WTC11 (cell line): ENCODE results near the gene LRRC63. TPM values are rescaled to one million over a fixed set of nuclear protein-coding genes. Genes with fewer than 3 reads are reported as not detected.

Source experiments
- ATAC-seq: fragments of 200-7000 bp; cut with Tn5 transposase; 2 replicates; pipeline ENCODE4 v1.10.0; 2021; ENCODE audit warnings: mild to moderate bottlenecking, moderate library complexity
- CTCF ChIA-PET: fragments of 300-600 bp; sonication (Branson Sonifier 250); formaldehyde crosslinking; loops from one replicate; lab custom pipeline; 2021; ENCODE audit warnings: antibody characterized with exemption; lab: Charles Lee
- POLR2A ChIA-PET: fragments of 350-600 bp; sonication (Branson Sonifier 250); formaldehyde crosslinking; loops from one replicate; lab custom pipeline; 2021; ENCODE audit warnings: antibody characterized with exemption; lab: Charles Lee
- DNase-seq: peaks from one replicate; pipeline ENCODE4 v3.0.0; 2021; ENCODE audit warnings: low spot score
- H3K27ac Mint-ChIP-seq: 2 replicates; pipeline ENCODE4 v1.8.0; 2021; ENCODE audit warnings: mixed read lengths
- H3K27me3 Mint-ChIP-seq: 2 replicates; pipeline ENCODE4 v1.8.0; 2021; ENCODE audit warnings: low read depth, mild to moderate bottlenecking, moderate library complexity, mixed read lengths
- H3K36me3 Mint-ChIP-seq: 2 replicates; pipeline ENCODE4 v1.8.0; 2021; ENCODE audit warnings: mixed read lengths
- H3K4me1 Mint-ChIP-seq: 2 replicates; pipeline ENCODE4 v1.8.0; 2022; ENCODE audit warnings: mixed read lengths
- H3K4me3 Mint-ChIP-seq: 2 replicates; pipeline ENCODE4 v1.8.0; 2021; ENCODE audit warnings: mild to moderate bottlenecking, moderate library complexity, mixed read lengths
- H3K9me3 Mint-ChIP-seq: 2 replicates; pipeline ENCODE4 v1.8.0; 2021; ENCODE audit warnings: mixed read lengths
- CREB1 ChIP-seq: sonication (generic); formaldehyde crosslinking; IDR thresholded peaks from 2 replicates; pipeline ENCODE4 v1.8.0; 2023; ENCODE audit warnings: mild to moderate bottlenecking, missing genetic modification reagents
- CREM ChIP-seq: sonication (generic); formaldehyde crosslinking; IDR thresholded peaks from 2 replicates; pipeline ENCODE4 v1.8.1; 2022; ENCODE audit warnings: mild to moderate bottlenecking, missing genetic modification reagents, moderate library complexity
- ELF4 ChIP-seq: sonication (generic); formaldehyde crosslinking; IDR thresholded peaks from 2 replicates; pipeline ENCODE4 v1.8.1; 2022; ENCODE audit warnings: low read depth, mild to moderate bottlenecking, moderate library complexity, missing genetic modification reagents
- ETV6 ChIP-seq: sonication (generic); formaldehyde crosslinking; IDR thresholded peaks from 2 replicates; pipeline ENCODE4 v1.8.1; 2022; ENCODE audit warnings: mild to moderate bottlenecking, missing genetic modification reagents
- FOXK1 ChIP-seq: sonication (generic); formaldehyde crosslinking; IDR thresholded peaks from 2 replicates; pipeline ENCODE4 v1.8.0; 2022; ENCODE audit warnings: mild to moderate bottlenecking, moderate library complexity, missing genetic modification reagents
- FOXP1 ChIP-seq: sonication (generic); formaldehyde crosslinking; IDR thresholded peaks from 2 replicates; pipeline ENCODE4 v1.8.0; 2022; ENCODE audit warnings: missing genetic modification reagents, mild to moderate bottlenecking, moderate library complexity, borderline replicate concordance
- GABPB1 ChIP-seq: sonication (generic); formaldehyde crosslinking; IDR thresholded peaks from 2 replicates; pipeline ENCODE4 v1.8.1; 2023; ENCODE audit warnings: mild to moderate bottlenecking, missing genetic modification reagents
- GTF2I ChIP-seq: fragments of 250-450 bp; sonication (Bioruptor Pico); conservative IDR thresholded peaks from 2 replicates; pipeline ENCODE4 v1.4.0; 2021; ENCODE audit warnings: mild to moderate bottlenecking
- HMGA2 ChIP-seq: fragments of 250-450 bp; sonication (Bioruptor Pico); IDR thresholded peaks from 2 replicates; pipeline ENCODE4 v1.4.0; 2021; ENCODE audit warnings: mild to moderate bottlenecking, moderate library complexity
- JUN ChIP-seq: sonication (generic); formaldehyde crosslinking; IDR thresholded peaks from 2 replicates; pipeline ENCODE4 v1.8.0; 2023; ENCODE audit warnings: mild to moderate bottlenecking, missing genetic modification reagents
- NR1H2 ChIP-seq: sonication (generic); formaldehyde crosslinking; IDR thresholded peaks from 2 replicates; pipeline ENCODE4 v1.9.0; 2021; ENCODE audit warnings: mild to moderate bottlenecking, moderate library complexity, missing genetic modification reagents
- RELA ChIP-seq: sonication (generic); formaldehyde crosslinking; IDR thresholded peaks from 2 replicates; pipeline ENCODE4 v1.8.1; 2022; ENCODE audit warnings: missing genetic modification reagents, mild to moderate bottlenecking, borderline replicate concordance
- SMAD4 ChIP-seq: sonication (generic); formaldehyde crosslinking; IDR thresholded peaks from 2 replicates; pipeline ENCODE4 v1.8.0; 2022; ENCODE audit warnings: mild to moderate bottlenecking, missing genetic modification reagents
- TCF7 ChIP-seq: sonication (generic); formaldehyde crosslinking; IDR thresholded peaks from 2 replicates; pipeline ENCODE4 v1.8.0; 2022; ENCODE audit warnings: mild to moderate bottlenecking, low read depth, missing genetic modification reagents, moderate library complexity
- USF2 ChIP-seq: sonication (generic); formaldehyde crosslinking; IDR thresholded peaks from 2 replicates; pipeline ENCODE4 v1.8.1; 2023; ENCODE audit warnings: mild to moderate bottlenecking, missing genetic modification reagents, moderate library complexity
- ZNF138 ChIP-seq: sonication (generic); formaldehyde crosslinking; conservative IDR thresholded peaks from 2 replicates; pipeline ENCODE4 v1.8.1; 2022; ENCODE audit warnings: mild to moderate bottlenecking, moderate library complexity, missing genetic modification reagents
- ZNF219 ChIP-seq: sonication (generic); formaldehyde crosslinking; IDR thresholded peaks from 2 replicates; pipeline ENCODE4 v1.8.0; 2023; ENCODE audit warnings: missing genetic modification reagents, mild to moderate bottlenecking, borderline replicate concordance
- ZNF317 ChIP-seq: sonication (generic); formaldehyde crosslinking; IDR thresholded peaks from 2 replicates; pipeline ENCODE4 v1.8.1; 2023; ENCODE audit warnings: low read depth, mild to moderate bottlenecking, moderate library complexity, missing genetic modification reagents, borderline replicate concordance
- ZSCAN18 ChIP-seq: fragments of 250-450 bp; sonication (Bioruptor Pico); IDR thresholded peaks from 2 replicates; pipeline ENCODE4 v2.1.2; 2022; ENCODE audit warnings: mild to moderate bottlenecking, moderate library complexity
- total RNA-seq: library from RNA; stranded (reverse); gene quantifications from 3 replicates; pipeline ENCODE4 v1.2.3, GENCODE V29; 2021
- TF ChIP-seq, protein P1 (sequence below): sonication (generic); formaldehyde crosslinking; IDR thresholded peaks from 2 replicates; pipeline ENCODE4 v1.8.1; 2022; ENCODE audit warnings: low read depth, missing genetic modification reagents, borderline replicate concordance
- TF ChIP-seq, protein P2 (sequence below): fragments of 250-450 bp; sonication (Bioruptor Pico); conservative IDR thresholded peaks from 2 replicates; pipeline ENCODE4 v1.9.0; 2021; ENCODE audit warnings: mild to moderate bottlenecking
- TF ChIP-seq, protein P3 (sequence below): sonication (generic); formaldehyde crosslinking; IDR thresholded peaks from 2 replicates; pipeline ENCODE4 v1.8.0; 2023; ENCODE audit warnings: missing genetic modification reagents, mild to moderate bottlenecking, borderline replicate concordance

Gene LRRC63
- total RNA-seq, 1 experiment from 2014 or later: not detected

GRCh38 chr13:46307554-46307953 is 95.8 kb downstream of the LRRC63 start:
- Mint-ChIP-seq H3K36me3 (no peaks in the 10 kb centered on the region), H3K27ac (no peak overlapping the region), H3K4me3 (no peak overlapping the region), H3K9me3 (peaks cover 18% of the 10 kb centered on the region), H3K4me1 (no peaks in the 10 kb centered on the region), H3K27me3 (no peaks in the 10 kb centered on the region)
- ATAC-seq (no peak), DNase-seq (no peak)
- POLR2A ChIA-PET: no interaction called here
- TF ChIP-seq HMGA2 (CRISPR knock-in tag) (no peak), SMAD4 (CRISPR knock-in tag) (no peak), USF2 (CRISPR knock-in tag) (no peak), ETV6 (CRISPR knock-in tag) (no peak), ZNF138 (CRISPR knock-in tag) (no peak), GABPB1 (CRISPR knock-in tag) (no peak), RELA (no peak), FOXP1 (CRISPR knock-in tag) (no peak)
- TF ChIP-seq, protein P1, sequence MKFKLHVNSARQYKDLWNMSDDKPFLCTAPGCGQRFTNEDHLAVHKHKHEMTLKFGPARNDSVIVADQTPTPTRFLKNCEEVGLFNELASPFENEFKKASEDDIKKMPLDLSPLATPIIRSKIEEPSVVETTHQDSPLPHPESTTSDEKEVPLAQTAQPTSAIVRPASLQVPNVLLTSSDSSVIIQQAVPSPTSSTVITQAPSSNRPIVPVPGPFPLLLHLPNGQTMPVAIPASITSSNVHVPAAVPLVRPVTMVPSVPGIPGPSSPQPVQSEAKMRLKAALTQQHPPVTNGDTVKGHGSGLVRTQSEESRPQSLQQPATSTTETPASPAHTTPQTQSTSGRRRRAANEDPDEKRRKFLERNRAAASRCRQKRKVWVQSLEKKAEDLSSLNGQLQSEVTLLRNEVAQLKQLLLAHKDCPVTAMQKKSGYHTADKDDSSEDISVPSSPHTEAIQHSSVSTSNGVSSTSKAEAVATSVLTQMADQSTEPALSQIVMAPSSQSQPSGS (CRISPR knock-in tag): no peak
- TF ChIP-seq, protein P2, sequence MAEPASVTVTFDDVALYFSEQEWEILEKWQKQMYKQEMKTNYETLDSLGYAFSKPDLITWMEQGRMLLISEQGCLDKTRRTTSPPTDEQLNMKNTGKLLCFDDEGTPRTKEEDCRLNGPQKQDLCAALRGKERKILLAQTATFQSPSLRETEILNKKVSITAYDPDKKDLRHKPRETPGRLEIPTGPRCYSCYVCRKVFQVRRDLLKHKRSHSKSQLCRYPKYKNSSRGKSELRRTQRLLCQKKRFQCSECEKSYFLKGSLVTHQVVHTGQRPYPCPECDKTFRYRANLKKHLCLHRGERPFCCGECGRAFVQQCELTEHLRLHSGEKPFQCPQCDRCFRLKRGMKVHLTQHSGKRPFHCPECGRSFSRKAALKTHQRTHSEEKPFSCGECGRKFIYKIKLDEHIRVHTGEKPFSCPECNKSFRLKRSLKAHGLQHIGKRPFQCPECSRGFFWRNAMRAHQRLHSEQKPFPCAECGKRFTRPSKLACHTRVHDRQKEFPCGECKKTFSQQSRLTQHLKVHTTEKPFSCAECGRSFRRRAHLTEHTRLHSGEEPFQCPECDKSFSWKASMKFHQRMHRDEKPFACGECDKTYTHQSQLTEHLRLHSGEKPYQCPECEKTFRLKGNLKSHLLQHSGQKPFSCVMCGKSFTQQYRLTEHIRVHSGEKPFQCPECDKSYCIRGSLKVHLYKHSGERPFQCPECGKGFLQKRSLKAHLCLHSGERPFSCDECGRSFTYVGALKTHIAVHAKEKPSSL: no peak
- CTCF ChIA-PET: no interaction called here

GRCh38 chr13:46310066-46310465 is 98.3 kb downstream of the LRRC63 start:
- Mint-ChIP-seq H3K27ac (no peak overlapping the region), H3K36me3 (no peaks in the 10 kb centered on the region), H3K4me3 (no peak overlapping the region), H3K27me3 (no peaks in the 10 kb centered on the region), H3K9me3 (peaks cover 18% of the 10 kb centered on the region), H3K4me1 (no peaks in the 10 kb centered on the region)
- CTCF ChIA-PET: no interaction called here
- ATAC-seq (no peak), DNase-seq (no peak)
- TF ChIP-seq TCF7 (CRISPR knock-in tag) (no peak), CREB1 (CRISPR knock-in tag) (no peak), GTF2I (CRISPR knock-in tag) (no peak)
- POLR2A ChIA-PET: no interaction called here

DNA sequence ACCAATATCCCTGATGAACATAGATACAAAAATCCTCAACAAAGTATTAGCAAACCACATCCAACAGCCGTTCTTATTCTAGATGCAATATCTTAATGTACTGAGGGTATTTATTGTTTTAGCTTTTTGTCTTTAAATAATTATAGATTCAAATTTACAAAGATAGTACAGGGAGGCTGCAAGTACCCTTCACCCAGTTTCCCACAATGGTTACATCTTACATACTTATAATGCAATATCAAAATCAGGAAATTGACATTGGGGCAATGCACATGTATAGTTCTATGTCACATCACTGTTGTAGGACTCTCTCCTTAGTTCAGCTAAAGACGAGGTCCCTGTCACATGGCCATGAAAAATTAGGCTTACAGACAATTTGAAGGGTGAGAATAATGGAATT is 99.5 kb downstream of the LRRC63 start:
- Mint-ChIP-seq H3K27ac (no peak overlapping the region), H3K36me3 (no peaks in the 10 kb centered on the region), H3K27me3 (peaks cover 6% of the 10 kb centered on the region), H3K4me3 (no peak overlapping the region), H3K4me1 (no peaks in the 10 kb centered on the region), H3K9me3 (peaks cover 18% of the 10 kb centered on the region)
- DNase-seq (no peak), ATAC-seq (no peak)
- ChIA-PET CTCF (no interaction called here), POLR2A (interaction anchor here (0.6 kb wide), 1 partner anchor 211 kb away, joined by 3 read pairs; no protein-coding TSS in a partner anchor)
- no peak for TF ChIP-seq ZNF219
- no peak for TF ChIP-seq NR1H2 (CRISPR knock-in tag)
- TF ChIP-seq ELF4 (CRISPR knock-in tag): no peak
- TF ChIP-seq JUN: no peak
- TF ChIP-seq GTF2I (CRISPR knock-in tag): no peak
- TF ChIP-seq ZSCAN18 (CRISPR knock-in tag): no peak
- TF ChIP-seq CREM: no peak
- TF ChIP-seq SMAD4 (CRISPR knock-in tag): no peak
- TF ChIP-seq ZNF317 (CRISPR knock-in tag): no peak
- TF ChIP-seq FOXK1 (CRISPR knock-in tag): no peak
- TF ChIP-seq, protein P3, sequence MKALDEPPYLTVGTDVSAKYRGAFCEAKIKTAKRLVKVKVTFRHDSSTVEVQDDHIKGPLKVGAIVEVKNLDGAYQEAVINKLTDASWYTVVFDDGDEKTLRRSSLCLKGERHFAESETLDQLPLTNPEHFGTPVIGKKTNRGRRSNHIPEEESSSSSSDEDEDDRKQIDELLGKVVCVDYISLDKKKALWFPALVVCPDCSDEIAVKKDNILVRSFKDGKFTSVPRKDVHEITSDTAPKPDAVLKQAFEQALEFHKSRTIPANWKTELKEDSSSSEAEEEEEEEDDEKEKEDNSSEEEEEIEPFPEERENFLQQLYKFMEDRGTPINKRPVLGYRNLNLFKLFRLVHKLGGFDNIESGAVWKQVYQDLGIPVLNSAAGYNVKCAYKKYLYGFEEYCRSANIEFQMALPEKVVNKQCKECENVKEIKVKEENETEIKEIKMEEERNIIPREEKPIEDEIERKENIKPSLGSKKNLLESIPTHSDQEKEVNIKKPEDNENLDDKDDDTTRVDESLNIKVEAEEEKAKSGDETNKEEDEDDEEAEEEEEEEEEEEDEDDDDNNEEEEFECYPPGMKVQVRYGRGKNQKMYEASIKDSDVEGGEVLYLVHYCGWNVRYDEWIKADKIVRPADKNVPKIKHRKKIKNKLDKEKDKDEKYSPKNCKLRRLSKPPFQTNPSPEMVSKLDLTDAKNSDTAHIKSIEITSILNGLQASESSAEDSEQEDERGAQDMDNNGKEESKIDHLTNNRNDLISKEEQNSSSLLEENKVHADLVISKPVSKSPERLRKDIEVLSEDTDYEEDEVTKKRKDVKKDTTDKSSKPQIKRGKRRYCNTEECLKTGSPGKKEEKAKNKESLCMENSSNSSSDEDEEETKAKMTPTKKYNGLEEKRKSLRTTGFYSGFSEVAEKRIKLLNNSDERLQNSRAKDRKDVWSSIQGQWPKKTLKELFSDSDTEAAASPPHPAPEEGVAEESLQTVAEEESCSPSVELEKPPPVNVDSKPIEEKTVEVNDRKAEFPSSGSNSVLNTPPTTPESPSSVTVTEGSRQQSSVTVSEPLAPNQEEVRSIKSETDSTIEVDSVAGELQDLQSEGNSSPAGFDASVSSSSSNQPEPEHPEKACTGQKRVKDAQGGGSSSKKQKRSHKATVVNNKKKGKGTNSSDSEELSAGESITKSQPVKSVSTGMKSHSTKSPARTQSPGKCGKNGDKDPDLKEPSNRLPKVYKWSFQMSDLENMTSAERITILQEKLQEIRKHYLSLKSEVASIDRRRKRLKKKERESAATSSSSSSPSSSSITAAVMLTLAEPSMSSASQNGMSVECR: no peak
